Left lung (tissue), 14 donors: ENCODE data around the gene VPS54. TPM values are rescaled to one million over a fixed set of nuclear protein-coding genes. Genes with fewer than 3 reads are reported as not detected.

Source experiments
- ATAC-seq: fragments of 200-7000 bp; cut with Tn5 transposase; one replicate; pipeline ENCODE4 v1.9.1; 2020; ENCODE audit warnings: moderate library complexity
- DNase-seq, 4 donors: peaks; one replicate each; pipeline ENCODE4 v3.0.0-alpha.2; 2013 to 2020
- H3K27ac ChIP-seq, 2 donors: fragments of 200-600 bp; sonication (generic) in 1 of 2; one replicate each; pipeline versions ENCODE4 v1.5.0 to v1.8.0; 2020 to 2021
- H3K27me3 ChIP-seq, 2 donors: fragments of 200-600 bp; sonication (generic) in 1 of 2; one replicate each; pipeline versions ENCODE4 v1.5.0 to v1.8.0; 2020 to 2021
- H3K36me3 ChIP-seq, 2 donors: fragments of 200-600 bp; sonication (generic) in 1 of 2; one replicate each; pipeline versions ENCODE4 v1.5.0 to v1.8.0; 2020 to 2021
- H3K4me1 ChIP-seq, 2 donors: fragments of 200-600 bp; one replicate each; pipeline ENCODE4 v1.8.0; 2021
- H3K4me3 ChIP-seq, 2 donors: fragments of 200-600 bp; sonication (generic) in 1 of 2; one replicate each; pipeline versions ENCODE4 v1.5.0 to v1.8.0; 2020 to 2021; ENCODE audit warnings: mild to moderate bottlenecking in 1 of 2
- H3K9me3 ChIP-seq, 2 donors: fragments of 200-600 bp; sonication (generic) in 1 of 2; one replicate each; pipeline versions ENCODE4 v1.5.0 to v1.8.0; 2020 to 2021
- CTCF ChIP-seq, 2 donors: fragments of 200-600 bp; sonication (generic) in 1 of 2; IDR thresholded peaks; one replicate each; pipeline versions ENCODE4 v1.5.0 to v1.8.0; 2021; ENCODE audit warnings: antibody characterized with exemption in 2 of 2
- intact Hi-C, 2 donors: fragments of 100-400 bp; cut with DNase I; formaldehyde crosslinking; loops; one replicate each; pipeline versions ENCODE4 v1.11.2 to v1.14.2; 2022
- long read RNA-seq, 12 donors: library from polyadenylated mRNA in 2 of 12; unstranded in 2 of 12; transcript quantifications; one replicate each; pipeline ENCODE4 v2.0.0 and lab custom pipeline, GENCODE V29; 2019 to 2026
- polyA plus RNA-seq, 6 donors: library from polyadenylated mRNA; unstranded; fragments of 120-200 nt; gene quantifications; one replicate each; pipeline ENCODE4 v1.2.1, GENCODE V29; 2013; ENCODE audit not compliant: insufficient read length in 6 of 6
- total RNA-seq, 2 donors: library from RNA; stranded (reverse); fragmentation: NEBNext Ultra II Directional; extraction: Animal tissue kit (Norgen Biotek cat#: 25700); gene quantifications; one replicate each; pipeline ENCODE4 v1.2.1, GENCODE V29; 2021
- donor health status: DM: no; HTN: yes; CAD: no.
- donor health status: DM: no; HTN: no; CAD: no.

VPS54 gene
- total RNA-seq (10 to 100 TPM; 24.1 to 24.6 TPM), polyA plus RNA-seq (10 to 100 TPM; 46.0 to 53.2 (median 47.7) TPM)
- long read RNA-seq, donor 1, partial matches to known transcripts: 20 of 20 reads
- long read RNA-seq, donor 1, other reads (novel, unspliced or antisense): 0 of 20 reads
- long read RNA-seq, donor 2, partial matches to known transcripts: 9 of 12 reads
- long read RNA-seq, donor 2, other reads (novel, unspliced or antisense): 0 of 12 reads
- long read RNA-seq, donor 3, full-length matches to known transcripts: 3 of 8 reads
- long read RNA-seq, donor 3, partial matches to known transcripts: 5 of 8 reads
- long read RNA-seq, donor 3, other reads (novel, unspliced or antisense): 0 of 8 reads
- long read RNA-seq, donor 4: 0 reads
- long read RNA-seq, donor 5, full-length matches to known transcripts: 1 of 6 reads
- long read RNA-seq, donor 5, partial matches to known transcripts: 5 of 6 reads
- long read RNA-seq, donor 5, other reads (novel, unspliced or antisense): 0 of 6 reads
- long read RNA-seq, donor 6, partial matches to known transcripts: 12 of 12 reads
- long read RNA-seq, donor 6, other reads (novel, unspliced or antisense): 0 of 12 reads
- long read RNA-seq, donor 7, full-length matches to known transcripts: 1 of 6 reads
- long read RNA-seq, donor 7, partial matches to known transcripts: 5 of 6 reads
- long read RNA-seq, donor 7, other reads (novel, unspliced or antisense): 0 of 6 reads
- long read RNA-seq, donor 8, full-length matches to known transcripts: 1 of 14 reads
- long read RNA-seq, donor 8, partial matches to known transcripts: 13 of 14 reads
- long read RNA-seq, donor 8, other reads (novel, unspliced or antisense): 0 of 14 reads
- long read RNA-seq, donor 9: 0 reads
- long read RNA-seq, donor 10: 0 reads
- long read RNA-seq, donor 11, partial matches to known transcripts: 0 of 1 reads
- long read RNA-seq, donor 11, other reads (novel, unspliced or antisense): 0 of 1 reads
- long read RNA-seq, donor 12, full-length matches to known transcripts: 2 of 2 reads
- long read RNA-seq, donor 12, partial matches to known transcripts: 0 of 2 reads
- long read RNA-seq, donor 12, other reads (novel, unspliced or antisense): 0 of 2 reads

- no peaks in the 10 kb centered on the region for H3K27me3 ChIP-seq
- DNase-seq: peak; percentile 62 to 92 (median 73)
- peak within 1 kb of the TSS; percentile 44 to 58 for H3K4me3 ChIP-seq
- H3K4me1 ChIP-seq: peaks cover 22 to 53% of the 10 kb centered on the region in 2 donors
- intact Hi-C loops: no loop called here
- TF ChIP-seq CTCF (IDR thresholded peaks at IDR 0.05): no peak
- peak within 1 kb of the TSS; percentile 95 to 98 for H3K27ac ChIP-seq
- no peaks in the 10 kb centered on the region for H3K9me3 ChIP-seq
- peak; percentile 89 for ATAC-seq
- no peaks in the 10 kb centered on the region for H3K36me3 ChIP-seq
These were observed at the start of gene VPS54 for GRCh38 chr2:64019083-64019974. Gene VPS54 (minus strand): TSS chr2:64019428. CDS start chr2:63983999, 35,429 bp downstream.

GRCh38 chr2:64067326-64067725 is 48.1 kb upstream of the VPS54 start:
- Histone ChIP-seq H3K9me3 (no peaks in the 10 kb centered on the region), H3K36me3 (no peaks in the 10 kb centered on the region), H3K4me1 (peaks cover 13 to 16% of the 10 kb centered on the region in 2 donors), H3K27ac (no peak overlapping the region), H3K4me3 (no peak overlapping the region), H3K27me3 (no peaks in the 10 kb centered on the region)
- DNase-seq (no peak), ATAC-seq (no peak)
- no peak for TF ChIP-seq CTCF (IDR thresholded peaks at IDR 0.05)
- intact Hi-C loops: no loop called here

DNA sequence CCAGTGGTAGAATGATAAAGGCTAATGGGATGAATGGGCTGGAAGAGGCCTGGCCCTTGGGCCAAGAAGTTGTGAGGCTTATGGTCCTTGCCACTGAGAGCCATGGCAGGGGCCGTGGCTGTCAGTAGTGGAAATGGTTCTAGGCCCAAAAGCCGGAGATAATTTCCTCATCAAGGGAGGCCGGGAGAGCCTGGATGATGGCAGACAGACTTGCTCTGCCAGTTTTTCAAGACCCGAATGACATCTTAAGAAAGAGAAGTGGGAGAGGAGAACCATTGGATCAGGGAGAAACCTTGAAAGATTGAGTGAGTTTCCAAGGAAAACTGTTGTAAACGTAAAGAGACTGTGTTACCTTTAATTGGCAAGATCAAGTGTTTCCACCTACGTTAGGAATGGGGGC is 46.3 kb upstream of the VPS54 start:
- H3K27me3 ChIP-seq: no peaks in the 10 kb centered on the region
- no peaks in the 10 kb centered on the region for H3K9me3 ChIP-seq
- no peak for TF ChIP-seq CTCF (IDR thresholded peaks at IDR 0.05)
- no peak overlapping the region for H3K4me3 ChIP-seq
- ATAC-seq (no peak), DNase-seq (no peak)
- intact Hi-C loops: no loop called here
- H3K27ac ChIP-seq: peak overlapping the region in 1 of 2 donors; percentile 77
- H3K36me3 ChIP-seq: no peaks in the 10 kb centered on the region
- H3K4me1 ChIP-seq: peaks cover 15 to 17% of the 10 kb centered on the region in 2 donors

DNA sequence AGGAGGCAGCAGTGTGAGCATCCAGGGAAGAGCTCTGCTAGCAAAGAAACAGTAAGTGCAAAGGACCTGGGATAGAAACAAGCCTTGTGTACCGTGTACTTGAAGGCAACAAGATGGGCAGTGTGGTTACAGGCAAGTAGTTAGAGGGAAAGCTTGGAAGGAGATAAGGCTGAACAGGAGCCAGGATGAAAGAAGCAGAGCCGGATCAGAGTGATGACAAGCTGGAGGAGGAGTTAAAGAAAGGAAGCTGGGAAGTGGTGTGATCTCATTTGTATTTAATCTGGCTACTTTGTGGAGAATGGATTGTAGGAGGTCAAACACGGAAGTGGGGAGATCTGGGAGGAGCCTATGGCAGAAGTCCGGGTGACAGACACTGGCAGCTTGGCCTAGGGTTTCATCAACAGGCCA is 44.7 kb upstream of the VPS54 start:
- no peak for TF ChIP-seq CTCF (IDR thresholded peaks at IDR 0.05)

More for the DNA sequence above, 44.7 kb upstream of the VPS54 start:
- Histone ChIP-seq H3K27me3 (no peaks in the 10 kb centered on the region), H3K4me3 (no peak overlapping the region), H3K36me3 (no peaks in the 10 kb centered on the region), H3K9me3 (no peaks in the 10 kb centered on the region), H3K4me1 (peaks cover 15 to 17% of the 10 kb centered on the region in 2 donors), H3K27ac (peak overlapping the region; percentile 20 to 77)
- DNase-seq (peak in 2 of 4 donors; percentile 35 to 39), ATAC-seq (peak; percentile 64)
- intact Hi-C loops: loop anchor here in 1 of 2 donors (5.0 kb wide), 1 partner anchor 78 kb away; the partner anchor contains the start of gene PELI1
